ENCODE data around the gene CCL13.

CCL13 gene

GRCh38 chr17:34364751-34365150 is 8.5 kb downstream of the CCL13 start:
- no peak for DNase-seq

DNA sequence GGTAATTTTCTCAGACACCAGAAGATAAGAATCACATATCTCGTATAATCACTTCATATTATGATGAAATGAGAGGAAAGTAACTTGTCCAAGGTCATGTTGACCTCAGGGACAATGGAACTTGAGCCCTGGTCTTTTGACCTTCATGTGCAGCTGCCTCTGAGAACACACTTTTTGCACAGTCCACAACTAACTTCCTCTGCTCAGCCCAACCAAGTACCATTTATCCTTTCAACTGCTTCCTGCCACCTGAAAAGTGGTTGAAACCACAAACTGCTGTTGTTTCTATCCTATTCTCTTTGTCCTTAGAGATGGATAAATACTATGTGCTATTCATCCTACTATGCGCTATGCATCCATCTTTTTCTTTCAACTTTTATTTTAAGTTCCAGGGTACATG is 9.1 kb downstream of the CCL13 start:
- no peak for DNase-seq

GRCh38 chr17:34366010-34366409 is 9.7 kb downstream of the CCL13 start:
- DNase-seq, result no peak

DNA sequence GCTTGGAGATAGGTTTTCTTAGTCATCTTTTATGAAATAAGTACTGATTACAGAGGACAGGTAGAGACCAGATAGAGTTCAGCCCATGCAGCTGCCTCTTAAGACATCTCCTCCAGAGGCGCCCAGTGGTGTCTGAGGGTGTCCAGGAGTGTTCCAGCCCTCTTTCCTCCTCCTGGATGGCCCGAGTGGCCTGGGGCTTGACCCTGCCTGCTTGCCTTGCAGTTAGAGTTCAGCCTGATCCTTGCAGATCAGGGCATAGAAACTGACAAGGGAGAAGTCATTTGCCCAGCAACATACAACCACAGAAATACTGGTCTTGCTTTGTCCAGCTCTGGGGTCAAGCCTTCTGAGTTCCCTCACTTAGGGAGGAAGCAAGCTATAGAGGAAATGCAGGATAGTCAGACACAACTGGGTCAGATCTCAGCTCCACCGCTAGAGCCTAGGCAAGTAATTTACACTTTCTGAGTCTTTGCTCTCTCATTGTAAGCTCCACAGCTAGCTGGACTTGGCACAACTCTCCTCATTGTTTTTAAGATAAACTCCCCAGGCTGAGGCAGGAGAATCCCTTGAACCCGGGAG is 10.3 kb downstream of the CCL13 start:
- DNase-seq, result no peak

GRCh38 chr17:34367486-34368195 is 11.4 kb downstream of the CCL13 start:
- no peak for DNase-seq

DNA sequence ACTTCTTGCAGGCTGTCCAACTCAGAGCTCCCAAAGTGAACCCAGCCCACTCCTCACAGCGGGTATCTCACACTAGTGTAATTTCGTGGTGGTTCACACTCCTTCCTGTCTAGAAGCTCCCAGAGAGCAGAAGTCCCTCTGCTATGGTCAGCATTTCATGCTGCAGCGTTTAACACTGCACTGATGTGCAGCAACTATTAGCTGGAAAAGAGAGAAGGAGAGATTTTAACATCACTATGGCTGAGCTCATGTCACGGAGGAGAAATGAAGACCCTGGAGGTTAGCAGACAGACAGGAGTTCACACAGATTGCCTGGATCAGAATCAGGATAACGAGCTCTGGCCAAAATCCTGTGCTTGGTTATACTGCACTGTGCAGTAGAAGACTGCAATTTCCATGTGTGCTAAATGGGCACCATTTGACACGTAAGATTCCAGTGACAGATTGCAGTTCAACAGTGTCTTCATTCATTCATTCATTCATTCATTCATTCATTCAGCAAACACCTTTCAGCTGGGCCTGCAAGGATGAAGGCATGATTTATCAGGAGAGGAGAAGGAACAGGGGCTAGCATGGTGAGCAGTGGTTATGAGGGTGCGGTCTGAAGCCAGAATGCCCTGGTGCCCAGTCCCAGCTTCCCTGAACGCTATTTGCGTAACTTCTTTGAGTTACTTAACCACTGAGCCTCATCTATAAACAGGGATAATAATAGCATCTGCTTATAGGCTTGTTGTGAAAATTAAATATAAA is 12.1 kb downstream of the CCL13 start:
- no peak for DNase-seq

DNA sequence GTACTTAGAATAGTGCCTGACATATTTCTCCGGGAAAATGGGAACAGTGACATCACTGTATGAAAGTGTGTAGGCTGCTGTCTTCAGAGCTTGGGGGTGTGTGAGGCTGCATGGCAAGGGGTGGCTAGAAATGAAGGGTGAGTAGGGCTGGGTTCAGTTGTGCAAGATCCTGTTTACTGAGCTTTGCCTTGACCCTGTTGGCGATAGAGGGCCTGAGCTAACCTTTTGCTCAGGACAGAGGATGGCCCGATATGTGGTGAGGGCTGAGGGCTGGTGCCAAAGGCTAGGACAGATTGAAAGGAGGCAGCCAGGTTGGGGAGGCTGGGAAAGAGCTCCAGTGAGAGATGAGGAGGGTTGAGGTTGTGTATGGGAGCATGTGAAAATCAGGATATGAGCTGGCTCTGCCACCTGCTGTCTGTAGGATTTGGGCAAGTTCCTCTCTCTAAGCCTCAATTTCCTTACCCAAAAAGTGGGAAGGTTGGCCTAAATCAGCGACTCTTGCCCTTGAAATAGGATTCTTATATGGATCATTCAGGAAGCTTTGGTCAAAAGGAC is 12.7 kb downstream of the CCL13 start:
- DNase-seq, result no peak

DNA sequence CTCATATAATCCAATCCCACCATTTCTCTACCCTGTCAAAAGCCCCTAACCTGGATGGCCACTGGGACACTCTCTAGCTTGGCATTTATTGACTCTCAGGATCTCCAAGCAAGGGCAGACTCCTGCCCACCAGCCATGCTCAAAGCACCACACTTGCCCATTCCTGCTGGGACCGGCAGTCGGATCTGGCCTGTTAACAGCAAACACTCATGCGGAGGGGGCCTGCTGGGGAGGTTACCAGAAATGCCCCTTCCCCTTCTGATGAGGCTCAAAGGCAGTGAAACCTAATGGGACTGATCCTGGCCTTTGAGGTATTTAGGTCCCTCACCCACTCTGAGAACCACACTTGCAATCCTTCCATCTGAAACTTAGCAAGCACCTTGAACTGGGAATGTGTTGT is 13.3 kb downstream of the CCL13 start:
- no peak for DNase-seq

- no peak for DNase-seq
These were observed 14.2 kb downstream of the CCL13 start for GRCh38 chr17:34370376-34370996.

- no peak for DNase-seq
These were observed 14.7 kb downstream of the CCL13 start for GRCh38 chr17:34370997-34371395.

DNA sequence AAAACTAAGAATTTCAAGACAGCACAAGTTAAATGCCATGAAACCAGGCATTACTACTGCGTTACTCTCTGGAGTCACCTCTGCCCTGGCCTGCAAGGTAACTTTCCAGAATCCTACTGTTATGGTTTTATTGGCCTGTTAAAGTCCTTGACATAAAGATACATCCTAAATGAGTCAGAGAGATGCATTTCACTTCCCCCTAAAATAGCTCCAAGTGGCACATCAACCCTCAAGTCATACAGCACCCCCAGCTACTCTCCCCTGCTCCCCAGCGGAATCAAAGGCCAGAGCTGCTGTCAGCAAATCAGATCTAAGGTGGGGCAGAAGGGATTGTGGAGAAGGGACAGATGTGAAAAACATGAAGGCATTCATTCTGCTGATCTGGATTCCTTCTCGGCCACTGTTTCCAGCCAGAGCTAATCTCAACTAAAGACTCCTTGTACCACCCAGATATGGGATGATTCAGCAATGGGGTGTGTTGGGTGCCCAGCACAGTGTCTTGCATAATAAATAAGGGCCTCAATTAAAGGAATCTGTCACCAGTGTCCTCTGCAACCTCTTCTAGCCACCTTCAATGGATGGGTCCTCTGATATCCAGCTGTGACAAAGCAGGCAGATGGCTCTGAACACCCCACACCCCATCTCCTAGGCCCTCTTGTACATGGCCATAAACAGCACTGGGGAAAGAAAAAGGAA is 15.3 kb downstream of the CCL13 start:
- DNase-seq, result no peak

DNA sequence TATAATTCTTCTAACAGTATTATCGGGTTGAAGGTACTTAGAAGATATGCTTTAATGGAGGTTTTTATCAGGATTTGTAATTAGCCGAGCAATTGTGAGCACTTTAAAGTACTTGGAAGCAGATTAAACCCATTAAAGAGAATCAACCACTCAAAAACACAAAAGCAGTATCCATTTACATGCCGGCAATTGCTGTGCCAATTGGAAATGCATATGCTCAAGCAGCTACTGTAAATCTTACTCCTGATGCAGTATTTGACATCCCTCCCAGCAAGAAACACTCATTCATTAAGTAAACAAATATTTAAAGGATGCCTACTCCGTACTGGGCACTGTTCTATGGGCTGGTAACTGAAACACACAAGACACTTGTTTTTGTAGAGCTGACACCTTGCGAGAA is 18.2 kb downstream of the CCL13 start:
- DNase-seq, result no peak

- DNase-seq, result no peak
These were observed 19.2 kb downstream of the CCL13 start for GRCh38 chr17:34375426-34375997.

GRCh38 chr17:34377078-34377823 is 21.0 kb downstream of the CCL13 start:
- no peak for DNase-seq

DNA sequence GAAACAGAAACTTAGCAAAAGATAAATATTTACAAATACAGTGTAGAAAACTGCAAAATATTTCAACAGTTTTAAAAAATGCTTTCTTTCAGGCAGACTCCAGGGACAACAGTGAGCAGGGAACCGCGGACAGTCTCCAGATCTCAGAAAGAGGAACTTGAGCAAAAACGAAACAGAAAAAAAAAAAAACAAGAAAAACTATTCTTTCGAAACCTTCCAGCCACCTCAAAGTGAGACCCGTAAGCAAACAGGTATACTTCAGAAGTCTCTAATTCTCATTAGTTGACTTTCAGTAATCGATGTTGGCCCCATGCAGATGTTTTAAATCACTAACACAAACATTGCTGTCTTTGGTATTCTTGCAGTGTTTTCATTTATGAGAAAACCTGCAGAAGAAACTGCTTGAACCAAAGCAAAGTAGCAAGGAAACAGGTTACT is 22.4 kb downstream of the CCL13 start:
- DNase-seq, result no peak

GRCh38 chr17:34379868-34380267 is 23.6 kb downstream of the CCL13 start:
- no peak for DNase-seq

DNA sequence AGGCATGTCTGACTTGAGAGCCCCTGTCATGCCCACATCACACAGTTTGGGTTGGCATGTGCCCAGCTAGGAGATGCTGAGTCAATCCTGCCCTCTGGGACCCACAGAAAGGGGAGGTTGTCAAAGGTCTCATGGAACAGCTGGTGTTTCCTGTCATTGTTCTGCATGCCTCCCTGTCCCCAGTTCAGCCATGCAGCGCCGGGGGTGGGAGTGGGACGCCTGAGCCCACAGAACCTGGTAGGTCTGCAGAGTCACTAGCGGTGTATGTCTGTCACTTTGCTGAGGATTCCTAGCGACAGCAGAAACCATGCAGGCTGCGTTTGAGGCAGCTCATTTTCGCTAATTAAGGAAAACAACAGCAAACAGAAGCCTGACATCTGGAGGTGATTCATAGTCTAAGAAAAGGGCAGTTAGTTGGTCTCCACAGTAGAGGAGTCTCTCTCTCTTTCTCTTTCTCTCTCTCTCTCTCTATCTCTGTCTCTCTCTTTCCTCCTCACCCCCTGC is 26.4 kb downstream of the CCL13 start:
- DNase-seq, result no peak

GRCh38 chr17:34383216-34383615 is 26.9 kb downstream of the CCL13 start:
- DNase-seq, result no peak

- DNase-seq, result no peak
These were observed 28.0 kb downstream of the CCL13 start for GRCh38 chr17:34384271-34384670.

- DNase-seq, result no peak
These were observed 28.7 kb downstream of the CCL13 start for GRCh38 chr17:34384822-34385605.

DNA sequence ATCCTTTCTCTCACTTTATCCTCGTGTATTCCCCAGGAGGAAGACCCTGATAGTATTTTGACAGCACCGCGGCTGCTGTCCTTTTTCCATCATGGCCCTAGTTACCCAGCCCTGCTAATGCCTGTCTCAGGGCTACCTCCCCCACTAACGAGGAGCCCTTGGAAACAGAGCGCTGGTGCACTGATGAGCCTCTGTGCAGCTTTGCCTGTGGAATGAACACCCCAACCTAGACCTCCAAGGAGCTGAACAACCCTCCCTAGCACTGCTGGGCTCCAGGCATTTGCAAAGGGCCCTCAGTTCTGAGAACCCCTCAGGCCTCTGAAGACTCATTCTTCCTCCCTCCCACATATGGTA is 30.0 kb downstream of the CCL13 start:
- DNase-seq, result no peak
